Activated CD8-positive, alpha-beta memory T cell treated with anti-CD3 and anti-CD28 coated beads for 48 hours (primary cell): ENCODE results near the gene PLPP7.
"Not testable (repeated sequence)": the region's sequence is repeated elsewhere in the genome, so short reads cannot be mapped to it uniquely, and the experiment has no call there.

Source experiments
- DNase-seq, 3 experiments: peaks; one replicate each; pipeline ENCODE4 v3.0.0-alpha.2; 2020; ENCODE audit warnings: low read depth in 2 of 3, low spot score in 2 of 3

Gene PLPP7

DNA sequence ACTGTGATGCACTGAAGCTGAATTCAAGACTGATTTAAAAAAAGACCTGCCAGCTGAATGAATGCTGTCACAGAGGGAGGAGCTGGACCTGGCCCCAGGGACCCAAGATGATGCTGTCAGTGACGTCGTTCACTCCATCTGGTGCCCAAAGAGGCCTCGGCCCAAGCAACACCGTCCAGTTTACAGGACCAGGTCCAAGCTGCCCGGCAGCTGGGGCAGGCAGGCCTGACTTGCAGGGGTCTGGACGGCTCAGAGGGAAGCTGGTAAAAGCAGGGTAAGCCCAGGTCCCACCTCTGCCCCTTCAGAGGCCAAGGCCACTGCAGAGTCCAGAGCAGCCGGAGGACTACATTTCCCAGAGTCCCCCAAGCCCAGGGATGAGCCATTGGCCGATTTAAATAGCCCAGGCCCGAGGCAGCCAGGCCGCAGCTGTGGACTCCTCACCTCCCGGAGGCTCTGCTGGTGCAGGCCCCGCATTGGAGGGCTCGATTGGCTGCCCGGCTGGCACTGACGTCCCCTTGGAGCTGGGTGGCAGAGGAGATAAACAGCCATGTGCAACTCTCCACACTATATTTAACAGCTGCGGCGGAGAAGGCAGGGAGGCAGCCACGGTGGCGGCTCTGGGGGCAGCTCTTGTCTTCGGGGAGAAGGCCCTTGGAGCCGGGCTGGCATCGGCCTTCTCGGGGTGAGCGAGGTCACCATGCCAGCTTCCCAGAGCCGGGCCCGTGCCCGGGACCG is at the start of gene PLPP7:
Gene PLPP7, plus strand, starts transcription at position 423 of the 735 bp plus-strand sequence. Its CDS starts 275 bp downstream, at position 698.
- DNase-seq, result no peak

- DNase-seq, result no peak
Measured at GRCh38 chr9:131240047-131240921, 49.2 kb upstream of the PLPP7 start.

- DNase-seq, result not testable (repeated sequence)
Measured at GRCh38 chr9:131244331-131244730, 45.2 kb upstream of the PLPP7 start.

DNA sequence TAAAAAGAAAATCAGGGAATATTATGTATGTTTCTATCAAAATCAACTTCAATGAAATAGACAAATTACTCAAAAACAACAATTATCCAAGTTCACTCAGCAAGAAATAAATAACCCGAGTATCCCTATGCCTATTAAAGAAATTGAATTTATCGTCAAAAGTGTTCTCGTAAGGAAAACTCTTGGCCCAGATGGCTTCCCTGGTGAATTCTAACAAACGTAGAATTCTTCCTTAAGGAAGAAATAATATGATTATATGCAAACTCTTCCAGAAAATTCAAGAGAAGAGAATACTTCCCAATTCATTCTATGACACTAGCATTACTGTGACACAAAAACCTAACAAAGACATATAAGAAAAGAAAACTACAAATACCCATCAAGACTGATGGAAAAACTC is 42.9 kb upstream of the PLPP7 start:
- DNase-seq, result no peak

GRCh38 chr9:131252120-131252519 is 37.4 kb upstream of the PLPP7 start:
- DNase-seq, result no peak

GRCh38 chr9:131253891-131254491 is 35.5 kb upstream of the PLPP7 start:
- DNase-seq, result no peak

DNA sequence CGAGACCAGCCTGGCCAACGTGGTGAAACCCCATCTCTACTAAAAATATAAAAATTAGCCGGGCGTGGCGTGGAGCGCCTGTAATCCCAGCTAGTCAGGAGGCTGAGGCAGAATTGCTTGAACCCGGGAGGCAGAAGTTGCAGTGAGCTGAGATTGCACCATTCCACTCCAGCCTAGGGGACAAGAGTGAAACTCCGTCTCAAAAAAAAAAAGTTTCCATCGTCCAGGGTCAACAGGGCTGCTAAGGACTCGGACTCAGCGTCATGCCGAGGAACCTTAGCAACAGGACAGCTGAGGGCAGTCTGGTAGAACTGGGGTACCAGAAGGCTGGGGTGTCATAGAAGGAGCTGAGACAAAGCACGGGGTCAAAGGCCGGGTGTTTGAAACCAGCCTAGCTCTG is 34.9 kb upstream of the PLPP7 start:
- no peak for DNase-seq

DNA sequence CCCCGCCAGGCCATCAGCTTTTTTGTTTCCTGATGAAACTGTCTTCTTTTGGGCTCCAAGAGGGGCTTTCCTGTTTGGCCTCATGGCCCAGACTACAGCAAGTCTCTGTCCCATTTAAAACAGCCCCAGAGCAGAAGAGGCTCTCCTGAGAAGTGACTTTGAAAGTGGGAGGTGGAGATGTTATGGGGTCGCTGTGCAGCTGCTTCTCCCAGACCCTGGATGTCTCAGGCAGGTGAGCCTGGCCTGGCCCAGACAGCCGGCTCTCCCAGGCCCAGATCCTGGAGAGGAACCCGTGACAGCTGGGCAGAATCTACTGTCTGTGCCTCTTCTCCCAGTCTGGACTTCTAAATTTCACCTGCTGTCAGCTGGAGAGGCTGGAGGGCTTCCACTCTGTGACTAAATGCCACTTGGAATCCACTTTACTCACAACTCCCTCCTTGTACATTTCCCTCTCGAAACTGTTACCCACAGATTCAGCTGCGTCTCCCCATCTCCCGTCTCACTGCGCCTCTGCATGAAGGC is 33.8 kb upstream of the PLPP7 start:
- DNase-seq, result no peak

DNA sequence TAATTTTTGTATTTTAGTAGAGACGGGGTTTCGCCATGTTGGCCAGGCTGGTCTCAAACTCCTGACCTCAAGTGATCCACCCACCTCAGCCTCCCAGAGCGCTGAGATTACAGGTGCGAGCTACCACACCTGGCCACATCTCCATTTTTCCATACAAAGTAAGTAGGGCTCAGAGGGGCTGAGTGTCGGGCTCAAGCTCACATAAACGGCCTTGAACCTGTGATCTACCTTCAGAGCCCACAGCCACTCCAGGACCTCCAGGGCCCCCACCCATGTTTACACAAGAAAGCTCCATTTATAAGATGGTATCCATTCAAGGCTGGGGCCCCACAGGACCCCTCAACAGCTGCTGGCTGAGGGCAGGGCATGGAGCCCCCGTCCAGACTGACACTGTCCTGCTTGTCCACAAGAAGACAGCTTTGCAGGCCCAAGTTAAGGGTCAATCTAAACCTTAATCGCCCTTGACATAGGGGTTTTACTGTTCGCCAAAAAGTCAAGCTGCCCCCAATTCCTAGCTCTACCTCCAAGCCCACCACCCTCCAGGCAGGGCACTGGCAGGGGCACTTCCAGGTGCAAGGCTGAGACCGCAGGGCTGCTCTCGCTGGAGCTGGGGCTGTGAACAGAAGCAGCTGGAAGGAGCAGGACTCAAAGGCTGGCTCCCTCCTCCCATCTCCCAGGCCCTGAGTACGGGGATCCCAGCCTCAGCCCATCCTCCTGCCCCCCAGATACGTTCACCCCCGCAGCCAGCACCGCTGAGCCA is 32.1 kb upstream of the PLPP7 start:
- no peak for DNase-seq

DNA sequence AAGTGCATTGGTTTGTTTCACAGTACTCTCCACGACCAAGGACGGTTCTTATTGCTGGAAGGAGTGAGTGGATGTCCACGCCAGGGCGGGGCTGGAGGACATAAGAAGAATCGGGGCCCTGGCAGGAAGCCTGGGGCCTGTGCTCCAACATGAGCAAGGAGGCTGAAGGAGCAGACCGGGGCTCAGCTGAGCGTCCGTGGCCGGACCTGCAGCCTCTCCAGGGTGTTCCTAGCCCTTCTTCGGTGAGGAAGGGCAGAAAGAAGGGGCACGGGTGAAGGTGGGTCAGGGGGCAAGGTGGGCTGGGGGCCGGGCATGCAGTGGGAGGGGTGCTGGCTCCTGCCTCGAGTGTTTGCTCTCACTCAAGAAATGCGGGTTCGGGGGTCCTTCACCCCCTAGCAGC is 31.3 kb upstream of the PLPP7 start:
- no peak for DNase-seq

DNA sequence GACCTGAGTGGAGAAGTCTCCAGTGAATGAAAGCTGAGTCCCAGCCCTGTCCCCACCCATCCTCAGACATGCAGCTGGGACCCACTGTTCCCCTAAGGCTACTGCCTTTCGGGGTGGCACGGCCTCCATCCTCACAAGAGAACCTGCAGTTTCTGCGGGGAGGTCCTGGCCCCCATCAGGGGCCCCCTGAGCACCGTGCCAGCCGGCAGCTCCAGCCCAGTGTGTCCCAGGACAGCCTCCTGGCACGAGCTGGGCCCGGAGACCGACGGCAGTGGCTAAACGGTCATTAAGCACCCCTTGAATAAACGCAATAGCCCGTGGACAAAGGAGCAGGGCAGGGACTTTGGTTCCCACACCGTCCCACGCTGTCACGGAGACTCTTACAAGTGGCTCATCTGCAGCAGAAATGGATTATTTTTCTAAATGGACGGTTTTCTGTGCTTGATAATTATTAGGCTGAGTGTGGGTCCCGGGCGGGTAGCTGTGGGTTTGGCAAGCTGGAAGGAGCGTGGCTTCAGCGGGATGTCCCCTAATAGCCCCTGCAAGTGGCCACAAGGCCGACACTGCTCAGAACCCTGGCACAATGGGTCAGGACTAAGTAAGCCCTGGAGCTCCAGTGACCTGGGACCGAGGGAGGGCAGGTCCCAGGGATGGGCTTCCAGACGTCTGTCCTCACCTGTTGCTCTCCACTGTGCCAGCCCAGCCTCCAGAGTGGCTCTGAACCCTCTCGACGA is 30.7 kb upstream of the PLPP7 start:
- DNase-seq, result no peak

- DNase-seq, result no peak
Measured at GRCh38 chr9:131259432-131259898, 30.1 kb upstream of the PLPP7 start.

GRCh38 chr9:131259916-131260597 is 29.5 kb upstream of the PLPP7 start:
- no peak for DNase-seq

DNA sequence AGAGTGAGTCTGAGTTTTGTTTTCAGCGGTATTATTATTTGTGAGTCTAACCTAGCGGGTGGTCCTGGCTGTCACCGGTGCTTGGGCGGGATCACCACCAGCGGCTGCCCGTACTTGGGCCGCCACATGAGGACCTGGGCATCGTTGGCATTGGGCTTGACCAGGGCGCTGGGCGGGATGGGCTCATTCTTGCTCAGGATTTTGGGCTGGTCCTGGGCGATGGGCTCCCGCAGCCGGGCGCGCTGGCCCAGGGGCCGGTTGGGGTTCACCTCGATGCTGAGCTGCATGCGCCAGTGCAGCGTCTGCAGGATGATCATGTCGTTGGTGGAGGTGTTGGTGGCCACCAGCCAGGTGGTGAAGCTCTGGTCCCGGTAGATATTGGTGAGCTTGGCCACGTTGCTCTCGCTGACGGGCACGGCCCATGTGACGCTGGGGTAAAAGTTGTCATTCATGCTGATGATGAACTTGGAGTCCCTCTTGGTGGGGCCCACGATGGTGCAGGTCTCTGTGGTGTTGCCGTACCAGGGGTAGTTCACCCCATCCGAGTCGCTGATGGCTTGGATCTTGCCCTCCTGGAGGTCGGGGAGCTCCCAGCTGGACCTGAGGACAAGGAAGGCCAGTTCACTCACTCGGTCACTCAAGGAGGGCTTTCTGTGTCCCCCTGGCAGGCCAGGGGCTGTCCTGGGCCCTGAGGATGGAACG is 28.6 kb upstream of the PLPP7 start:
- no peak for DNase-seq

DNA sequence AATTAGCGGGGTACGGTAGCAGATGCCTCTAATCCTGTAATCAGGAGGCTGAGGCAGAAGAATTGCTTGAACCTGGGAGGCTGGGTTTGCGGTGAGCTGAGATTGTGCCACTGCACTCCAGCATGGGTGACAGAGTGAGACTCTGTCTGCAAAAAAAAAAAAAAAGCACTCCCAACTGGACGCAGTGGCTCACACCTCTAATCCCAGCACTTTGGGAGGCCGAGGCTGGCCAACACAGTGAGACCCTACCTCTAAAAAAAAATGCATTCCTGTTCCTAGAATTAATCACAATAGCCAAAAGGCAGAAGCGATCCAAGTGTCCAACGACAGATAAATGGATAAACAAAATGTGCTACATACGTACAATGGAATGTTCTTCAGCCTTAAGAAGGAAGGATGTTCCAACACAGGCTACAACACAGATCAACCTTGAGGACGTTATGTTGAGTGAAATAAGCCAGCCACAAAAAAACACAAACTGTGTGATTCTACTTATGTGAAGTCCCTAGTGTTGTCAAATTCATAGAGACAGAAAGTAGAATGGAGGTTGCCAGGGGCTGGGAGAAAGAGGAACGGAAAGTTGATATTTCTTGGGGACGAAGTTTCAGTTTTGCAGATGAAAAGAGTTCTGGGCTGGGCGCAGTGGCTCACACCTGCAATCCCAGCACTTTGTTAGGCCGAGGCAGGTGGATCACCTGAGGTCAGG is 27.0 kb upstream of the PLPP7 start:
- DNase-seq, result no peak

DNA sequence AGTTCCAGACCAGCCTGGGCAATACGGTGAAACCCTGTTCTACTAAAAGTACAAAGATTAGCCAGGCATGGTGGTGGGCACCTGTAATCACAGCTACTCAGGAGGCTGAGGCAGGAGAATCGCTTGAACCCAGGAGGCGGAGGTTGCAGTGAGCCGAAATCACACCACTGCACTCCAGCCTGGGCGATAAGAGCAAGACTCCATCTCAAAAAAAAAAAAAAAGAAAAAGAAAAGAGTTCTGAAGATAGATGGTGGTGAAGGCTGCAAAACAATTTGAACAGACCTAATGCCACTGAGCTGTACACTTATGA is 26.5 kb upstream of the PLPP7 start:
- DNase-seq, result not testable (repeated sequence)

GRCh38 chr9:131263701-131264100 is 25.8 kb upstream of the PLPP7 start:
- no peak for DNase-seq

- DNase-seq, result no peak
Measured at GRCh38 chr9:131264231-131264630, 25.3 kb upstream of the PLPP7 start.
